T-helper 1 cell (primary cell): ENCODE data around the gene LYL1.

Experiments used
- DNase-seq, 5 donors: peaks; one replicate each; pipeline ENCODE4 v3.0.0-alpha.2; 2012 to 2020

Gene LYL1

DNA sequence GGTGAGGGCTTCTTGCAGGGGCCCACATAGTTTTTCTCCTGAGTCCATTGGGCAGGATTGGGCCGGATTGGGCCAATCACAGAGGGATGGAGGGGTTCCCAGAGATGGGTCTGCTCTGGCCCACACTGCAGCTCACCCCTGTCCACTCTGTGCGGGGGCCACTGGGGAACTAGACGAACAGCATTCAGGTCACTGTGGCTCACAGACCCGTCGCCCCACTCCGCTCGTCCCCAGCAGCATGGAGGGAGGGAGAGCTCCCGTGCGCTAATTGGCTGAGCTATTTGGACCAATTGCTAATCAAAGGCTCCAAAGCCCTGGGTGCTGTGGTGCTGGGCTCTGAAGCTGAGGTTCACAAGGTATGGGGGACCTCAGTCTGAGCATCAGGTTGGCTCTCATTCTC is 26.7 kb upstream of the LYL1 start:
- no peak for DNase-seq

DNA sequence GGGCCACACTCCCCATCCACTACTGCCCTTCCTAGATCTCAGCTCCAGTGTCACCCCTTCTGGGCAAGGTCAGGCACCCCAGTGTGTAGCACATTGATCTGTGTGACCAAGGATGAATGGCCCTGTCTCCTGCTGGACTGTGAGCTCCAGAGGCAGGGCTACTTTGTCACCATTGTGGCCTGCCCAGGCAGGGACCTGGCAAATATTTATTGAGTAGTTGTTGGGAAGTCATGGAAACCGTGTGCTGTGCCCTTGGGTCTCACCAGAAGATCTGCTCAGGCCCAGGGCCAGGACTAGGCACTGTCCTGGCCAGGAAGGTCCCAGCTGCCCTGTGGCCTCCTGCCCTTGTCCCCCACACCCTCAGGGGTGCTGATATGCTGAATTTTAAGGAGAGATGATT is 25.9 kb upstream of the LYL1 start:
- no peak for DNase-seq

DNA sequence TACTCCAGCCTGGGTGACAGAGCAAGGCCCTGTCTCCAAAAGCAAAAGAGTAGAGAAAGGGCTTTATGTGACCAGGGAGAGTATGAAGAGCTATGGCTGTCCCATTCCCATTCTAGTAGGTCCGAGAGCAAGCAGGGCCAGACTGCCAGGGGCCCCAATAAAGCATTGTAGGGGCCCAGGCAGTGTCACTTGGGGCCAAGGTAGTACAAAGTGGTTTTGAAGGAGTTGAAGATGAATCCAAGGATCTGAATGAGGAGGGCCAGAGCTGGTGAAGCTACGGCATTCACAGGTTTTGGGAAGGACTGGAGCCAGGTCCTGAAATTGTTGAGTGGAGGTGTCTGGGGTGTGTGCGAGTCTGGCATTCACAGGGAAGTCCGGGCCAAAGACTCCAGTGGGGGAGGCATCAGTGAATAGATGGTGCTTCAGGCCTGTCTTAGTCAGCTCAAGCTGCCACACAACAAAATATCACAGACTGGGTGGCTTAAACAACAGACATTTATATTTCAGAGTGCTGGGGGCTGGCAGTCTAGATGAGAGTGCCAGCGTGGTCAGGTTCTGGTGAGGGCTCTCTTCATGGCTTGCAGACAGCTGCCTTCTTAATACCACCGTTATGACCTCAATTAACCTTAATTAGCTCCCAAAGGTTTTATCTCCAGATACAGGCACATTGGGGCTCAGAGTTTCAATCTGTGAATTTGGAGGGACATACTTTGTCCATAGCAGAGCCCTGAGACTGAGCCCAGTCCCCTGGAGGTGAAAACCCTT is 25.3 kb upstream of the LYL1 start:
- DNase-seq = no peak

DNA sequence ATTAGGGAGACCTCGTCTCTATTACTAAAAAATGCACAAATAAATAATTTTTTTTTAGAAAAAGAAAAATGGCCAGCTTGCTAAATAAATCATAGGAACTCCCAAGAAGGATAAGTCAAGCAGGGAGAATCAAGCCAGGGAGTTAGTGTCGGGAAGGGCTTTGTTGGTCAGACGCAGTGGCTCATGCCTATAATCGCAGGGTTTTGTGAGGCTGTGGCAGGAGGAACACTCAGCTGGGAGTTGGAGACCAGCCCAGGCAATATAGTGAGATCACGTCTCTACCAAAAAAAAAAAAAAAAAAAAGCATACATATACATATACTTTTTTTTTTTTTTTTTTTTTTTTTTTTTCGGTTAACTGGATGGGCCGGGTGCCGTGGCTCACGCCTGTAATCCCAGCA is 24.4 kb upstream of the LYL1 start:
- DNase-seq = no peak

DNA sequence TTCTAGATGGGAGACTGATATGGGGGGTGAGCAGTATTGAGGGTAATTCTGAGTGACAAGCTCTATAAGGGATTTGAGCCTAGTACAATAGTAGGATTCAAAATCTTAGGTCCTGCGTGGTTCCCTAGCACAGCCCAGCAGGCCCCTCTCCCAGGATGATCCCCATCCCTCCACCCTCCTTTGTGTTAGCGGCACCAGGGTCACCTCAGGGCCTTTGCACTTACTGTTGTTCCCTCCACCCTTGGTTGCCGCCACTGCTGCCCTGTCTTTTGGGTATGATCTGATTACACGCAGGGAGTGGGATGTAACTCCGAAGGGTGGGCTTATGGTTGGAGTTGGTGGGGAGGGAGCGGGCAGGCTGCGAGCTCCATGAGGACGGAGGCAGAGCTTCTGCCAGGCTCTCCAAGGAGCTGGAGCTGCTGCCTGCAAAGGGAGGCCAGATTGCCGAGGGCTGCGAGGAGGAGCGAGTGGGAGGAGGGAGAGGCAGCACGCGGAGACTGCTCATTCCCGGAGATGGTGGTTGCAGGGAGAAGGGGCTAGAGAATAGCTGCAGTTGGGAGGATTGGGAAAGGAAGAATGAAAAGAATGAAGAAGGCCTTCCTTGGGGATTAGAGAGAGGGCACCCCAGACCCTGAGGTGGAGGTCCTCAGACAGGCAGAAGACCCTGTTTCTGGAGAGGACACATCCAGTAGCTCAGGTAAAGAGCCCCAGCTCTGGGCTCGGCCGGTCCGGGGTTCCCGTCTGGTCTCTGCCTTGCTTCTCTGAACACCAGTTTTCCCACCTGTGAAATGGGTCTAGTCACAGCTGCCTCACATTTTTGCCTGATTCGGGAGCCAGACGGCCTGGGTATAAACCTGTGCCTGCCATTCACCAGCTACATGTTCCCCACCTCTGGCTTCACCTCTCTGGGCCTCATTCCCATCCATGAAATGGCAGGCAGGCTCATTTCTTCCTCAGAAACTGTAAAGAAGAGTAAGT is 20.6 kb upstream of the LYL1 start:
- no peak for DNase-seq

DNA sequence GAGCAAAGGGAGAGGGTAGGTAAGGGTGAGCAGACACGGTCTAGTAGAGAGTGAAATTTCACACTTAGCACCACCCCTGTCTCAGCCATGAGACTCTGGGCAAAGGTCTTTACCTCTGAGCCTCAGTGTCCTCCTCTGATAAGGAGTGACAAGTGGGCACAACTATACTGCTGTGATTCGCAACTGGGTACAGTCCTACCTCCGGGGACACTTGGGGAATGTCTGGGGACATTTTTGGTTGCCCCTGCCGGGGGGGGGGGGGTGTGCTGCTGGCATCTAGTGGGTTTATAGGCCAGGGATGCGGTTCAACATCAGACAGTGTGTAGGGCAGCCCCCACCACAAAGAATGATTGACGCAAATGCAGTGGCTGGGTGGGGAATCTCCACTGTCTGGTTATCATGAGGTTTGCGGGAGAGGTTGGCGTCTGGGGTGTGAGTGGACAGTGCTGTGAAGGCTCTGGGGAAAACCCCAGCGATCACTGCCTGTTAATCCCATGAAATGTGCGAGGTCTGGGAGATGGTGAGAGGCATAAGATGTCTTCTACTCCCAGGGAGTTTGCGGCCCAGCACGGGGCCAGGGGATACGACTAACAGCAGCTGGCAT is 19.7 kb upstream of the LYL1 start:
- DNase-seq = no peak

DNA sequence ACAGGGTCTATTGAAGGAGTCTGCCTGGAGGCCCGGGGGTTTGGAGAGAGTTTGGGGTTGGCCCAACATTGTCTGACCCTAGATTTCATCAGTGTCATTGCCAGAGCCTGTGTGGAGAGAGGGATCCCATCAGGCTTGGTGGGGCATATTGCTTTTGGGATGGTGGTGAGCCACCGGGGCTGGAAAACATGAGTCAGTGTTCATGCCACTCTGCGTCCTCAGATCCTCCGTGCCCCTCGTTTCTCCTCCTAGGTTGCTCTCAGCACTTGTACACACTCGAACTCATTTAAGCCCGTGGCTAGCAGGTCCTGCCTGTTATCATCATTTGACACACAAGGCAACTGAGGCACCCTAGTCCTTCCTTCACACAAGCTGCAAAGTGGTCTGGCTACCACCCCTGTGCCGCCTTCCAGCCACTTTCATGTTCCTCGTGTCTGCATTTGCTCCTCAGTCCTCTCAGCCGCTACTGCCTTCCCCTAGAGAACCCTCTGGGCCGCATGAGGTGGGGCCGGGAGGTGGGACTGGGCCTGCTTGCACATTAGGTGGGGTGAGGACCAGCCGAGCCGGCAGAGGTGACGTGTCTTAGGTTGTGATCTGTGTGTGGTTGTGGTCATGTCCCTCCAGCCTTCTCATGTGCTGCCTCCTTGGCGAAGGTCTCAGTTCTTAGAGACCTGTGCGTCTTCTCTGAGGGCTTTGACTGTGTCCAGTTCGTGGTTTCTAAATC is 19.1 kb upstream of the LYL1 start:
- no peak for DNase-seq

DNA sequence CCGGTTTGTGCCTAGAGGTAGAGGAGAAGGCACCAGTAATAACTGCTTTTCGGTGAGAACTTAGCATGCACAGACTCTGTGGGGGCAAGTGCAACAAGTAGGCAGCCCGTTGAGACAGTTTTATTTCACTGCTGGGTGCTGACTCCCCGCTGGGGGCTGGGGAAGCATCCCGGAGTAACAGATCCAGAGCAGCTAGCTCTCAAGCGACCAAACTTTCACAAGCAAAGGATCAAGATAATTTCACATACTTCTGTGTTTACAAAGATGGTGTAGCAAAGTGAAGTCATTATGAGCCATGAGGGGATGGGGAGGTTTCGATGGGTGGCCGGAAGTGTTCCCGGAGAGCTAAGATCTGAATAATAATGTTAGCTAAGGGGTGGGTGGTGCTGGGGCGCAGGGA is 18.2 kb upstream of the LYL1 start:
- DNase-seq = no peak

DNA sequence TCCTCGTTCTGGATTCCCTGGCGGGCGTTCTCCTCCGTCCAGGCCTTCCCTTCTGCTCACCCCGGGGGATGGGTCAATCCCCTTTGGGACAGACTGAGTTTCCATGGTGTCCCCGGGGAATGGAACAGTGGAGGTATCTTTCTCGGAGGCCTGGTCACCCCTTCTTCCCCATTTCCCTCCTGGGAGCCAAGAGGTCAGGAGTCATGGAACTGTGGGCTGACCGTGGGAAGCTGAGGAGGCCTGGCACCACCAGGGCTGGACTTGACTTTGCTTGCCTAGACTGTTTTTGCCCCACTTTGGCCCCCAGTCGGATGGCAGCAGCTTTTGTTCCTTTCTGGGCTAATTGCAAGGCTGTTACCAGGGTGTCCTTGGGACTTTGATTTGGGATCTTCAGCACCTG is 17.4 kb upstream of the LYL1 start:
- no peak for DNase-seq

DNA sequence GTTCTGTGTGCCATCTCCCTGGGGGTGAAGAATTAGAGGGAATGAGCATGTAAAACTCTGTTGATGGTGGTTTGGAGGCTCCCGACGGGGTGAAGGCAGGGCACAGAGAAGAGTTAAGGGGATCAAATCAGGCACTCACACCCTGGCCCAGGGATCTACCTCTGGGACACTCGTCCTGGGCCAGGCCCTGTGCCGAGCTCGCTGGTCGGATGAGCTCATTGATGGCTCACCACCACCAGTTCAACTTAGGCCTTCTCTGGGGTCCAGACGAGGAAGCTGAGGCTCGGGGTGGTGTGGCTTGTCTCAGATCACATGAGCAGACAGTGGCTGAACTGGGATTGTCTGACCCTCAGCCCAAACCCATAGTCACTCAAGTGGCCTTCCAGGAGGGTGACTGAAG is 17.0 kb upstream of the LYL1 start:
- no peak for DNase-seq

DNA sequence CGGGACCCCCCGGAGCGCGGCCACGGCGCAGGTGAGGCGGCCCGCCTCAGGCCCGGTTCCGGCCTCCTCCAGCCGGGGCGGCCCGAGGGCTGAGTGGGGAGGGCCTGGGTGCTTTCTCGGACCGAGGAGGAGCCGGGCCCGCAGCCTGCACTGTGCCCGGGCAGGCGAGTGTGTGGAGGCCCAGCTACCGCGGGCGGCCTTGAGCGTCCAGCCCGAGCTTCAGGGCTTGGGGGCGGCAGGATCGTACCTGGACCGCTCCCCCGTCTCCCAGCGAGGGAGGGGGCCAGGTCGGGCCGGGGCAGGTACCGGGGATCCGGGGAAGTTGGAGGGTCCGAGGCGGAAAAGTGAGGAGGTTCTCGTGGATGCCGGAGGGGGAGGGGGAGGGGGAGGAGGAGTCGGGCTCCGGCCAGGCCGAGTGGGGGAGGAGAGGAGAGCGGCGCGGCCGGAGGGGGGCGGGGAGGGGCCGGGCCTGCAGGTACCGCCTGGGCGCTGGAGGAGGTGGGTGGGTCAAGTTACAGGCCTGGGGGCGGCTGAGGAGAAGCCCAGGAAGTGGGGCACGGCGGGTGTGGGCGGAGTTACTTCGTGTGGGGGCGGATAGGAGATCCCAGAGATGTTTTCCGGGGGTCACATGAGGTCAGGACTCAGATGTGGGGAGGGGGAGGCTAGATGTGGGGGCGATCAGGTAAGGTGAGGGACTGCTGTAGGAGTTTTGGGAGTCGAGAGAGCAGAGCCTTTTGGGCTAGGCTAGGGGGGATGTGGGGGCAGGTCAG is 16.0 kb upstream of the LYL1 start:
- DNase-seq = peak in 1 of 5 donors; percentile 30

DNA sequence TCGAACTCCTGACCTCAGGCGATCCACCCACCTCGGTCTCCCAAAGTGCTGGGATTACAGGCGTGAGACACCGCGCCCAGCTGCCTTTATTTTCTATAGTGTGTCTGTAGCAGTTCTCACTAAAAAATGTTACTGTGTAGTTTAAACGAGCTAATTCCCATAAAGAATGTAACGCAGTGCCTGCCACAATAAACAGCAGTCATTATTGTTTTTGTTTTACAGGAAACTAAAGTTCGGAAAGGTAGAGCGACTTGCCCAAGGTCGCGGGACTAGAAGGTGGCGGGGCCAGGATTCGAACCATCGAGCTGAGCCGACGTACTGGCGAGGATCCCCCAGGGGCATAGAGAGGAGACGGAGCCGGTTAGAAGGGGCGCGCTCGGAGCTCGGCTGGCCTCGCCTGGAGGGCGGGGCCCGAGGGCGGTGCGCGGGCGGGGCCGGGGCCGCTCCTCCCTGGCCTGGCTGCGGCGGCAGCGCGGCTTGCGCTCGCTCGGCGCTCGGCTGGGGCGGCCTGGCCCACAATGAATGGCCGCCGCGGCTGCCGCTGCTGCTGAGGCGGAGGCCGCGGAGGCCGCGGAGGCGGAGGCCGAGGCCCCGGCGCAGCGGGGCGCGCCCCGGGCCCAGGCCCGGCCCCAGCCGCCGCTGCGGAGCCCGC is 15.2 kb upstream of the LYL1 start, which contains the start of gene NACC1:
Gene NACC1 (plus strand): TSS at position 493 of the 652 bp plus-strand sequence. CDS start 16,944 bp downstream, outside the sequence.
- DNase-seq = peak; percentile 73 to 89 (median 82)

DNA sequence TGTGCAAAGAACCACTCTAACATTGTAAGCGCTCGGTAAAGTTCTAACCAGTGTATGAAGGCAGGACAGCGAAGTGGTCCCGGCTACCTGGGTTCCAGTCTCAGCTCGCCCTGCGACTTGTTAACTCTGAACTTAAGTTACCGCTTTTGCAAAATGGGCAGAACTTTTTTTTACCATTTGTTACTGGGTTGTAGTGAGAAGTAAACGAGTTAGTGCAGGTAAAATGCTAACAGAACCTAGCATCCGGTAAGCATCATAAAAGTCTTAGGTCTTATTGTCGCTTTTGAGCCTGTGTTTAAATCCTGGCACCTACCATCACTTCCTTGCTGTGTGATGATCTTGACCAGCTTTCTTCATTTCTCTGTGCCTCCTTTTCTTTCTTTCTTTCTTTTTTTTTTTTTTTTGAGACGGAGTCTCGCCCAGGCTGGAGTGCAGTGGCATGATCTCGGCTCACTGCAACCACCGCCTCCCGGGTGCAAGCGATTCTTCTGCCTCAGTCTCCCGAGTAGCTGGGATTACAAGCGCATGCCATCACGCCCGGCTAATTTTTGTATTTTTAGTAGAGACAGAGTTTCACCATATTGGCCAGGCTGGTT is 14.6 kb upstream of the LYL1 start:
- DNase-seq = peak in 1 of 5 donors; percentile 41

DNA sequence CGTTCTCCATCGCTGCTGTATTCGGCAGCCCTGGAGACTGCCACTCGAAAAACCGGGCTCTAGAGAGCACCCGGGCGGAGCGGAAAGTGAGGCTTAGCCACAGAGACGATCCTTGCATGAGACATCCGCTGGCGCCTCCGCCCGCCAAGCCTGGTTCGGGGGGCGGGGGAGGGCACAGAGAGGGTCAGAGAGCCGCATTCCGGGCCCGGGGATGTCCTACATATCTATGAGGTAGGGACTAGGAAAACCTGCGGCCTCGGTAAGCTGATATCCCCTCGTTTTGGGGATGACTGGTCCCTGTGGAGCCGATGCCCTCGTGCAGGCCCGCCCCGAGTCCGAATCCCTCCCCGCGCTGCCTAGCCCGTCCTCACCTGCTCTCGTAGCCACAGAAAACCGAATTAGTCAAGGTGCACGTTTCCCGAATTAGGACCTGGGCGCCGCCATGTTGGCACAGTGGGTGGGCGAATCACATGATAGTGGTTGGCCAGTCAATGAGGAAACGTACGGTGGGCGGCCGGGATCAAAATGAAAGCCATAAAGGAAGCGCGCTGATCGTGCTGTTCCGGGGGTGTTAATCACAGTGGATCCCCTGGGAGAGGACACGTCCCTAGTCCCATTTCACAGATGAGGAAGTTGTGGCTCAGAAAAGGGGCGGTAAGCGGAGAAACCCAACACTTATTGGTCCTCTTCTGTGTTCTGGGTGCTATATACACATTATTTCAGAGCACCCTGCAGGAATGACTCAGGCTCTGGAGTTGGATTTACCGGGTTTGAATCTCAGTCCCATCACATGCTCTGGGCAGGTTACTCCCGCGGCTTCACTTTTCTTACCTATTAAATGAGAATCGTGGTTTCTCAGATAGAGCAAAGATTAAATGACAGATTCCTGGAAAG is 13.9 kb upstream of the LYL1 start, which contains the start of gene TRMT1:
Gene TRMT1 (minus strand): TSS at position 459 of the 894 bp plus-strand sequence. CDS start 341 bp downstream, at position 118.
- peak; percentile 74 to 89 (median 84) for DNase-seq

DNA sequence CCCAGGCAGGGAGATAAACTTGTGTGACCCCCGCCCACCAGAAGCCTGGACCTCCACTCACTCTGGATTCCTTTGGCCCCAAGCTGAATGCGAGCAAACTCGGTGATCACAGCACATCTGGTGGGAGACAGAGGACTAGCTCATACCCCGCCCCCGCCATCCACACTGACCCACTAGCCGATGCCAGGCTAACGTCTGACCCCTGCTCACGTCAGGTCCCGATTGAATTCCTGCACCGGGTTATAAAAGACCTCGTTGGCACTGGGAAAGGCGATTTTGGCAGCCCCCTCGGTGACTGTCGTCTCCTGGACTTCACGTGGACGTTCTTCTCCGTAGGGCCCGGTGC is 13.3 kb upstream of the LYL1 start:
- DNase-seq = no peak

DNA sequence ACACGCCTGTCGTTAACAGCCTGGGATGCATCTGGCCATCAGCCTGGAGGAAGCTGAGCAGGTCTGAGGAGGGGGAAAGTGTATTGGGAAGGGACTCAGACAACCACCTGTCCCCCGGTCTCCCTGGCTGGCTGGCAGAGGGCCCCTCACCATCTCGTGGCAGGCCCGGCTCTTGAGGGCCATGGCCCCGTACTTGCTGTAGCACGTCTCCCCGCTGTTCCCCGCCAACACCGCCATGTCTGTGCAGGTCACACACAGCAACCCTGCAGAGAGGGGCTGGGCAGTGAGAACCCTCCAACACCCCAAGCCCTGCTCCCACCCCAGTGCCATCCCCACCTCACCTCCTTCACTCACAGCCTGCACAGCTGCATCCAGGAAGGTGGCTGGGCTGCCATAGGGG is 9.9 kb upstream of the LYL1 start:
- DNase-seq = no peak

DNA sequence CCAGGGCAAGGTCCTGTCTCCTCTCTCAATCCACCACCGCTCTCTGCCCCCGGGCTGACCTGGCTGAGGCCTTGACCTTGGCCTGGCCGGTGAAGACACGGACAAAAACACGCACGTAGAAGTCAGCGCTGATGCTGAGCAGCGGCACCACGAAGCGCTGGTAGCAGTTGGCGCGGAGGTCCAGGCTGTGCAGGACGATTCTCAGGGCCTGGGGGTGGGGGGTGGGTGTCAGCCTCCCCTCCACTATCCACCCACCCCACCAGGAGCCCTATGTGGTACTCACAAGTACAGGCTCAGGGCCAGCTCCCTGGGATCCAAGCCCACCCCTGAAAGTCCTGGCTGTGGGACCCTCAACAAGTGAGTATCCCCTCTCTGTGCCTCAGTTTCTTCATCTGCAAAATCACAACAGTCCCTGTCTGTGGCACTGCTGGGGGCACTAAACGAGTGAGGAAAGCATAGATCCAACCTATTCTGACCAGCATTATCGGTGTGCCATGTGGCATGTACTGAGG is 7.5 kb upstream of the LYL1 start:
- DNase-seq = no peak

DNA sequence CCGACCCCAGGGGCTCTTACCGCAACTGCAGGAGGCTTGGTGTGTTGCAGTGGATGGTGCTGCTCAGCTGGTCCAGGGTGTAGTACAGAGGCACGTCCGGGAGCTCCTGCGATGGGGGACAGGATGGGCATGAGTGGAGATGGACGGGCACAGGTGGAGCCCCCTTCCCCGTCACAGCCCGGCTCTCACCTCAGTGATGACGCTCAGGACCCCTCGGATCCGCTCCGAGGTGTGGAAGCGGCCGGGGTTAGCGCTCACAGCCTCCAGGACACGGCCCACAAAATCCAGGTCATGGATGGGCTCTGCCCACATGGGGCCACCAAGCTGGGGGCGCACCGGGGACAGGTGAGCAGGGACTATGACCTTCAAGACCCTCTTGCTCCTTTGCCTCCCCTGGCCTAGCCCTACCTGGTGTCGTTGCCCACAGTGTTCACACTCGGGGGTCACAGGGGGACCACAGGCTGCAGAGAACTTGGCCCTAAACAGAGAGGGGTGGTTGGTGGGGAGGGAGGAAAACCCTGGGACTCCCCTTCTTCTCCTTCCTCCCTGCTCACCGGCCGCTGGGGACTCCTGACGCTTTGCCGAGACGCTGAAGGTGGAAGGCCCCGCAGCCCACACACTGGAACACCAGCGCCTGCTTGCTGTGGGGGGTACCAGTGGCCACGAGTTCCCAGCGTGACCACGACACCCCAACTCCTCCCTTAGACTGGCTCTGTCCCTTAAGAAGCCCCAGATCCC is 6.9 kb upstream of the LYL1 start:
- DNase-seq = no peak
